OCI-LY7 (cell line): ENCODE results near the gene SLC17A9. TPM values are rescaled to one million over a fixed set of nuclear protein-coding genes. Genes with fewer than 3 reads are reported as not detected.

ENCODE experiments used
- BruUV-seq: library from RNA; stranded (reverse); fragments of 400-500 nt; replicated peaks from 2 replicates; lab custom pipeline; 2021; lab: Mats Ljungman, UMichigan
- CTCF ChIA-PET: fragments of 300-600 bp; sonication (Branson Sonifier 250); formaldehyde crosslinking; loops from one replicate; lab custom pipeline; 2022; ENCODE audit warnings: antibody characterized with exemption; ENCODE audit not compliant: unreplicated experiment; lab: Charles Lee
- POLR2A ChIA-PET: fragments of 300-600 bp; sonication (Branson Sonifier 250); formaldehyde crosslinking; loops from one replicate; lab custom pipeline; 2022; ENCODE audit warnings: antibody characterized with exemption; lab: Charles Lee
- DNase-seq: peaks from one replicate; pipeline ENCODE4 v3.0.0-alpha.2; 2015; ENCODE audit warnings: low spot score
- H2AFZ ChIP-seq: fragments of 200-600 bp; sonication (generic), shearing (Covaris generic); 2 replicates; pipeline ENCODE4 v1.6.1; 2014; ENCODE audit warnings: mild to moderate bottlenecking, antibody characterized with exemption, low read length, moderate library complexity
- H3K27ac ChIP-seq: fragments of 200-600 bp; sonication (generic); 2 replicates; pipeline ENCODE4 v1.5.1; 2014; ENCODE audit warnings: mixed run types, low read depth, mild to moderate bottlenecking, moderate library complexity, low read length, inconsistent platforms; ENCODE audit not compliant: poor library complexity, severe bottlenecking
- H3K36me3 ChIP-seq: fragments of 200-600 bp; sonication (generic); 2 replicates; pipeline ENCODE4 v1.6.1; 2014; ENCODE audit warnings: mild to moderate bottlenecking, antibody characterized with exemption, low read length, moderate library complexity, mixed read lengths; ENCODE audit not compliant: insufficient read depth
- H3K4me1 ChIP-seq: fragments of 200-600 bp; sonication (generic); 2 replicates; pipeline ENCODE4 v1.5.1; 2014; ENCODE audit warnings: mild to moderate bottlenecking, low read length; ENCODE audit not compliant: insufficient read depth, poor library complexity, severe bottlenecking
- H3K4me2 ChIP-seq: fragments of 200-600 bp; sonication (generic); 2 replicates; pipeline ENCODE4 v1.6.1; 2014; ENCODE audit warnings: mild to moderate bottlenecking, low read length
- H3K4me3 ChIP-seq: fragments of 200-600 bp; sonication (generic); 2 replicates; pipeline ENCODE4 v1.5.1; 2014; ENCODE audit warnings: mild to moderate bottlenecking, low read depth, low read length; ENCODE audit not compliant: poor library complexity, severe bottlenecking
- H3K79me2 ChIP-seq: fragments of 200-600 bp; sonication (generic); 2 replicates; pipeline ENCODE4 v1.6.1; 2016; ENCODE audit warnings: low read depth, mild to moderate bottlenecking, low read length, moderate library complexity, mixed read lengths; ENCODE audit not compliant: insufficient read depth
- H3K9me2 ChIP-seq: fragments of 200-600 bp; sonication (generic); 2 replicates; pipeline ENCODE4 v1.6.1; 2016; ENCODE audit warnings: mild to moderate bottlenecking, low read length, mixed read lengths; ENCODE audit not compliant: insufficient read depth
- H3K9me3 ChIP-seq: fragments of 200-600 bp; sonication (generic); 2 replicates; pipeline ENCODE4 v1.6.1; 2014; ENCODE audit warnings: mild to moderate bottlenecking, mixed run types, low read length, mixed read lengths
- H4K20me1 ChIP-seq: fragments of 200-600 bp; sonication (generic); 2 replicates; pipeline ENCODE4 v1.6.1; 2014; ENCODE audit warnings: mild to moderate bottlenecking, antibody characterized with exemption, low read length, moderate library complexity, mixed read lengths; ENCODE audit not compliant: insufficient read depth
- CTCF ChIP-seq: fragments of 200-600 bp; sonication (generic); conservative IDR thresholded peaks from 2 replicates; pipeline ENCODE4 v1.5.1; 2014; ENCODE audit warnings: mild to moderate bottlenecking, antibody characterized with exemption, low read length, moderate library complexity, mixed read lengths
- EZH2phosphoT487 ChIP-seq: fragments of 200-600 bp; sonication (generic); IDR thresholded peaks from 2 replicates; pipeline ENCODE4 v1.6.1; 2018; ENCODE audit warnings: low read depth, borderline replicate concordance, mild to moderate bottlenecking, mixed run types, antibody characterized with exemption, low read length, moderate library complexity, mixed read lengths
- intact Hi-C: fragments of 100-400 bp; cut with micrococcal nuclease; formaldehyde crosslinking; loops from one replicate; pipeline ENCODE4 v1.10.0; 2022; ENCODE audit not compliant: unreplicated experiment
- total RNA-seq, 2 experiments: library from RNA; depleted of rRNA in 1 of 2; stranded (reverse); fragments of >200 nt in 1 of 2; shearing (Covaris generic) in 1 of 2; gene quantifications; 2 replicates each; pipeline ENCODE4 v1.2.3, GENCODE V29; 2014 to 2022

SLC17A9 gene
- total RNA-seq, 2 experiments from 2014 or later = 2.0 to 8.1 TPM

DNA sequence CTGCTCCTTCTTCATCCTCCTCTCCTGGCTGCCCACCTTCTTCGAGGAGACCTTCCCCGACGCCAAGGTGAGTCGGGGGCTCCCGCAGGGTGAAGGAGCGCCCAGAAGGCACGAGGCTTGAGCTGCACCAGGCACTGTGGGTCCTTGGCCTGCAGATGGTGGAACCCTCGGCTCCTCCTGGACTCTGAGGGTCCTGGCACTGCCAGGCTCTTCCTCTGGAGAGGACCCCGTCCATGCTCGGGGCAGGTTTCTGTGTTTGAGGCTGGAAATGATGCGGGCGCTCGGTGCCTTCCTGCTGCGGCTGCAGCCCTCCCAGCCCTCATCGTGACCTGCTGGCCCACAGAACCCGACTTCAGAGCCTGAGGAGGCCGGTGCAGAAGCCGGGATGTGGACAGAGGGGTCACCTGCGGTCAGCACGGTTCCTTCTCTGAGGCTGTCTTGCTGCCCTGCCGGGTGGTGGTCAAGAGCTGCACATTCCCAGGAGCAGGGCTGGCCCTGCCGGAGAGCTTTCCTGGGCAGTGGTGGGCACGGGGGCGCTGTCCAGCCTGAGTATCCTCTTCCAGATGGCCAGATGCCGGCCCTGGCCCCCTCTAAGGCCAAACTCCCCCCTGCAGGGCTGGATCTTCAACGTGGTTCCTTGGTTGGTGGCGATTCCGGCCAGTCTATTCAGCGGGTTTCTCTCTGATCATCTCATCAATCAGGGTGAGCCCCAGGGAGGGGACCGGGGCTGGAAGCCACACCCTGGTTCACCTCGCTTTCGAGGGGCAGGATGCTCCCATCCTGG, 11.3 kb downstream of the SLC17A9 start:
- no TSS peak for BruUV-seq
- intact Hi-C loops = no loop called here
- H3K9me3 ChIP-seq = no peaks in the 10 kb centered on the region
- no peak overlapping the region for H2AFZ ChIP-seq
- H3K4me1 ChIP-seq = no peaks in the 10 kb centered on the region
- CTCF ChIA-PET = no interaction called here
- POLR2A ChIA-PET = no interaction called here
- TF ChIP-seq EZH2phosphoT487 (no peak), CTCF (no peak)
- no peaks in the 10 kb centered on the region for H3K36me3 ChIP-seq
- H3K27ac ChIP-seq = no peak overlapping the region
- H3K79me2 ChIP-seq = no peaks in the 10 kb centered on the region
- H3K4me2 ChIP-seq = no peak overlapping the region
- no peak overlapping the region for H3K4me3 ChIP-seq
- no peaks in the 10 kb centered on the region for H4K20me1 ChIP-seq
- H3K9me2 ChIP-seq = no peaks in the 10 kb centered on the region
- DNase-seq = no peak

DNA sequence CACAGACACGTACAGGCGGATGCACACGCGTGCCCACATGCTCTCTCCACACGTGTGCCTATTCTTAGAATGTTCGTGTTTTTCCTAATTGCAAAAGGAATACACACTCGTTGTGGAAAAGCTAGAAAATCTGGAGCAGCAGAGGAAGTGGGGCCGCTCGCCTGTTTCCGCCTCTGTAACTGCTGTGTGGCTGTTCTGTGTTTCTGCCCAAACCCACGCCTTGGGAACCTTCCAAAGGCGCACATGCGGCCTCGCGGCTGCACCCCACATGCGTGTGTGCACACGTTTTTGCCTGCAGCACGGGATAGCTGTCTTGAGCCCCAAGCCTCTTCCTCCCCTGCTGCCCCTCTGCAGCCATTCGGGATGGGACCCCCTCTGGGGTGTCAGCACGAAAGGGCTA, 12.2 kb downstream of the SLC17A9 start:
- Histone ChIP-seq H3K4me2 (no peak overlapping the region), H3K4me3 (no peak overlapping the region), H4K20me1 (no peaks in the 10 kb centered on the region), H3K9me3 (no peaks in the 10 kb centered on the region), H3K79me2 (no peaks in the 10 kb centered on the region), H3K9me2 (no peaks in the 10 kb centered on the region), H3K36me3 (no peaks in the 10 kb centered on the region), H3K4me1 (no peaks in the 10 kb centered on the region), H3K27ac (no peak overlapping the region), H2AFZ (no peak overlapping the region)
- DNase-seq = no peak
- no TSS peak for BruUV-seq
- POLR2A ChIA-PET = no interaction called here
- CTCF ChIA-PET = no interaction called here
- TF ChIP-seq EZH2phosphoT487 (no peak), CTCF (no peak)
- intact Hi-C loops = no loop called here

- no peaks in the 10 kb centered on the region for H3K79me2 ChIP-seq
- H2AFZ ChIP-seq = no peak overlapping the region
- CTCF ChIA-PET = no interaction called here
- no peaks in the 10 kb centered on the region for H3K9me3 ChIP-seq
- no peak overlapping the region for H3K27ac ChIP-seq
- DNase-seq = no peak
- BruUV-seq = no TSS peak
- no peak overlapping the region for H3K4me2 ChIP-seq
- no peaks in the 10 kb centered on the region for H3K36me3 ChIP-seq
- TF ChIP-seq CTCF = no peak
- no peak for TF ChIP-seq EZH2phosphoT487
- POLR2A ChIA-PET = interaction anchor here (0.9 kb wide), 1 partner anchor 11 kb away, joined by 3 read pairs; no protein-coding TSS in a partner anchor
- no peaks in the 10 kb centered on the region for H3K4me1 ChIP-seq
- intact Hi-C loops = no loop called here
- no peak overlapping the region for H3K4me3 ChIP-seq
- H3K9me2 ChIP-seq = no peaks in the 10 kb centered on the region
- H4K20me1 ChIP-seq = no peaks in the 10 kb centered on the region
Measured at GRCh38 chr20:62965363-62965771, 12.9 kb downstream of the SLC17A9 start.
